Measurements from ENCODE around the gene NBEA. TPM values are rescaled to one million over a fixed set of nuclear protein-coding genes. Genes with fewer than 3 reads are reported as not detected.
A peak's percentile ranks its signal among the peaks of the same experiment; 100 is the strongest.

The NBEA gene
- total and polyA plus RNA-seq, 3 experiments from 2014 or later, result 0.14 to 0.24 (median 0.20) TPM

GRCh38 chr13:35252536-35253205 is 310.6 kb downstream of the NBEA start:
- peaks cover 2 to 11% (median 5%) of the 10 kb centered on the region in 5 donors for H3K9me3 Mint-ChIP-seq
- DNase-seq, result no peak
- Histone ChIP-seq H3K4me3 (ENCODE audit: low read length) (no peak overlapping the region), H3K9me3 (ENCODE audit: low read length) (no peaks in the 10 kb centered on the region), H3K27ac (ENCODE audit: low read depth, low read length) (no peak overlapping the region), H3K27me3 (ENCODE audit: insufficient read depth, low read length, poor library complexity, severe bottlenecking) (no peaks in the 10 kb centered on the region), H3K36me3 (ENCODE audit: insufficient read depth, low read length) (no peaks in the 10 kb centered on the region), H3K4me1 (ENCODE audit: insufficient read depth, low read length) (no peaks in the 10 kb centered on the region)
- no peaks in the 10 kb centered on the region for H3K27me3 Mint-ChIP-seq
- POLR2A ChIA-PET, result no interaction called here
- peaks cover 0 to 22% (median 2%) of the 10 kb centered on the region in 3 donors for H3K36me3 Mint-ChIP-seq
- CTCF ChIA-PET, result no interaction called here
- no peak overlapping the region for H3K4me3 Mint-ChIP-seq
- H3K4me1 Mint-ChIP-seq, result peaks cover 0 to 2% (median 0%) of the 10 kb centered on the region in 3 donors
- H3K27ac Mint-ChIP-seq, result peak overlapping the region in 1 of 8 donors; percentile 47

DNA sequence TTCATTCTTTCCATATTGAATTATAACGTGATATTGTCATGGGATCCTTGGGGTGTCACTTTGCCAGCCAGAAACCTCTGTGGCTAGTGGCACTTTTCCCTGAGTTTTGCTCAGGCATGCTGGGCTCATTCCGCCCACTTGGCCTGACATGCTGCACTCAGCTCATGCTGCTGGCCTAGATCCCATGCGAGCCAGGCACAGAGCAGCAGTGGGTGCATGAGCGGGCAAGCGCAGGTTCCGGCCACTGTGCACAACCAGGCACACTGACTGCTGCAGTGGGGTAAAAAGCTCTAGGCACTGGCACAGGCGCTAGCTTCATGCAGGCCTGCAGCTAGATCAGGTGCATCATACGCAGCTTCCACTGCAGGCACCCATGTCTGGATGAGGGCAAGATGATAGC is 313.2 kb downstream of the NBEA start:
- no peak overlapping the region for H3K27ac Mint-ChIP-seq
- Histone ChIP-seq H3K9me3 (ENCODE audit: low read length) (no peaks in the 10 kb centered on the region), H3K4me3 (ENCODE audit: low read length) (no peak overlapping the region), H3K4me1 (ENCODE audit: insufficient read depth, low read length) (no peaks in the 10 kb centered on the region), H3K36me3 (ENCODE audit: insufficient read depth, low read length) (no peaks in the 10 kb centered on the region), H3K27me3 (ENCODE audit: insufficient read depth, low read length, poor library complexity, severe bottlenecking) (no peaks in the 10 kb centered on the region), H3K27ac (ENCODE audit: low read depth, low read length) (no peak overlapping the region)
- no peak for DNase-seq
- no peak overlapping the region for H3K4me3 Mint-ChIP-seq
- ChIA-PET CTCF (no interaction called here), POLR2A (no interaction called here)
- peaks cover 0 to 6% (median 2%) of the 10 kb centered on the region in 3 donors for H3K36me3 Mint-ChIP-seq
- no peaks in the 10 kb centered on the region for H3K27me3 Mint-ChIP-seq
- H3K9me3 Mint-ChIP-seq, result peaks cover 0 to 5% (median 3%) of the 10 kb centered on the region in 5 donors
- H3K4me1 Mint-ChIP-seq, result peaks cover 0 to 2% (median 0%) of the 10 kb centered on the region in 3 donors

- ChIA-PET CTCF (no interaction called here), POLR2A (no interaction called here)
- Mint-ChIP-seq H3K4me1 (peaks cover 0 to 2% (median 0%) of the 10 kb centered on the region in 3 donors), H3K9me3 (peaks cover 0 to 9% (median 4%) of the 10 kb centered on the region in 5 donors), H3K36me3 (peaks cover 0 to 4% (median 2%) of the 10 kb centered on the region in 3 donors), H3K4me3 (no peak overlapping the region), H3K27me3 (no peaks in the 10 kb centered on the region), H3K27ac (no peak overlapping the region)
- Histone ChIP-seq H3K27me3 (ENCODE audit: insufficient read depth, low read length, poor library complexity, severe bottlenecking) (no peaks in the 10 kb centered on the region), H3K27ac (ENCODE audit: low read depth, low read length) (no peak overlapping the region), H3K9me3 (ENCODE audit: low read length) (no peaks in the 10 kb centered on the region), H3K4me3 (ENCODE audit: low read length) (no peak overlapping the region), H3K36me3 (ENCODE audit: insufficient read depth, low read length) (no peaks in the 10 kb centered on the region), H3K4me1 (ENCODE audit: insufficient read depth, low read length) (no peaks in the 10 kb centered on the region)
- DNase-seq, result peak in 1 of 5 donors; percentile 39
Measured at GRCh38 chr13:35256459-35257148, 314.5 kb downstream of the NBEA start.

DNA sequence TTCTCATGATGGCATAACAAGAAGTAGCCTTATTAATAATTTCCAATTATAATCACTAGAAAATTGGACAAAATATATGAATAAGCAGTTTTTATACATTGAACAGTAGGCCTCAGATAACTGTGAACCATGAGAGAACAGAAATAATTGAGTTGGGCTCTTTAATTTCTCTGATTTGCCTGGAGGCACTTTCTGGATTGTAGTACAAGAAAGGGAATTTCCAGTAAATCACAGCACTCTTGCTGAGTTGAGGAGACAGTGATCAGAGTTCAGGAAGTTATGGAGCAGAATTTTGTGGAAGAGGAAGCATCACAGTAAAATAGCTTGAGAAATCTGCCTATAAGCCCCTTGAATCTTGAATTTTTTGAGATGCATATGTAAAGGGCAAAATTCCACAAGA is 318.2 kb downstream of the NBEA start:
- Histone ChIP-seq H3K27ac (ENCODE audit: low read depth, low read length) (no peak overlapping the region), H3K9me3 (ENCODE audit: low read length) (no peaks in the 10 kb centered on the region), H3K36me3 (ENCODE audit: insufficient read depth, low read length) (no peaks in the 10 kb centered on the region), H3K27me3 (ENCODE audit: insufficient read depth, low read length, poor library complexity, severe bottlenecking) (no peaks in the 10 kb centered on the region), H3K4me3 (ENCODE audit: low read length) (no peak overlapping the region), H3K4me1 (ENCODE audit: insufficient read depth, low read length) (no peaks in the 10 kb centered on the region)
- Mint-ChIP-seq H3K4me3 (no peak overlapping the region), H3K4me1 (no peaks in the 10 kb centered on the region), H3K9me3 (peaks cover 1 to 25% (median 7%) of the 10 kb centered on the region in 5 donors), H3K36me3 (peaks cover 0 to 6% (median 0%) of the 10 kb centered on the region in 3 donors), H3K27ac (no peak overlapping the region), H3K27me3 (no peaks in the 10 kb centered on the region)
- POLR2A ChIA-PET, result no interaction called here
- CTCF ChIA-PET, result no interaction called here
- DNase-seq, result no peak

DNA sequence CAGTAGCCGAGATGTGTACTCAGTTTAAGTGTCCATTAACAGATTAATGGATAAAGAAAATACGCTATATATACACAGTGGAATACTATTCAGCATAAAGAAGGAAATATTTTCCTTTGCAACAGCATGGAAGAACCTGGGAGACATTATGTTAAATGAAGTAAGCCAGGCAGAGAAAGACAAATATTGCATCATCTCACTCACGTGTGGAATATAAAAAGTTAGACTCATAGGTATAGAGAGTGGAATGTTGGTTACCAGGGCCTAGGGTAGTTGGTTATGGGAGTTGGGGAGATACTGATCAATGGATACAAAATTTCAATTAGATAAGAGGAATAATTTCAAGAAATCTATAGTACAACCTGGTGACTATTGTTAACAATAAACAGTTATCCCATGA is 324.3 kb downstream of the NBEA start:
- Mint-ChIP-seq H3K4me1 (no peaks in the 10 kb centered on the region), H3K4me3 (no peak overlapping the region), H3K9me3 (peaks cover 3 to 52% (median 25%) of the 10 kb centered on the region in 5 donors), H3K27ac (no peak overlapping the region), H3K27me3 (peaks cover 0 to 1% of the 10 kb centered on the region in 2 donors), H3K36me3 (peaks cover 0 to 11% (median 0%) of the 10 kb centered on the region in 3 donors)
- ChIA-PET CTCF (no interaction called here), POLR2A (no interaction called here)
- DNase-seq, result no peak
- Histone ChIP-seq H3K27me3 (ENCODE audit: insufficient read depth, low read length, poor library complexity, severe bottlenecking) (no peaks in the 10 kb centered on the region), H3K27ac (ENCODE audit: low read depth, low read length) (no peak overlapping the region), H3K9me3 (ENCODE audit: low read length) (no peaks in the 10 kb centered on the region), H3K4me3 (ENCODE audit: low read length) (no peak overlapping the region), H3K36me3 (ENCODE audit: insufficient read depth, low read length) (no peaks in the 10 kb centered on the region), H3K4me1 (ENCODE audit: insufficient read depth, low read length) (no peaks in the 10 kb centered on the region)

- H3K4me3 ChIP-seq (ENCODE audit: low read length), result no peak overlapping the region
- H3K4me1 ChIP-seq (ENCODE audit: insufficient read depth, low read length), result no peaks in the 10 kb centered on the region
- H3K9me3 Mint-ChIP-seq, result peaks cover 0 to 15% (median 13%) of the 10 kb centered on the region in 5 donors
- H3K9me3 ChIP-seq (ENCODE audit: low read length), result no peaks in the 10 kb centered on the region
- no peaks in the 10 kb centered on the region for H3K36me3 ChIP-seq (ENCODE audit: insufficient read depth, low read length)
- POLR2A ChIA-PET, result no interaction called here
- CTCF ChIA-PET, result no interaction called here
- no peak overlapping the region for H3K27ac ChIP-seq (ENCODE audit: low read depth, low read length)
- H3K27me3 ChIP-seq (ENCODE audit: insufficient read depth, low read length, poor library complexity, severe bottlenecking), result no peaks in the 10 kb centered on the region
- H3K36me3 Mint-ChIP-seq, result no peaks in the 10 kb centered on the region
- H3K4me3 Mint-ChIP-seq, result no peak overlapping the region
- no peaks in the 10 kb centered on the region for H3K4me1 Mint-ChIP-seq
- DNase-seq, result no peak
- H3K27me3 Mint-ChIP-seq, result no peaks in the 10 kb centered on the region
- no peak overlapping the region for H3K27ac Mint-ChIP-seq
Measured at GRCh38 chr13:35278917-35279316, 336.8 kb downstream of the NBEA start.

DNA sequence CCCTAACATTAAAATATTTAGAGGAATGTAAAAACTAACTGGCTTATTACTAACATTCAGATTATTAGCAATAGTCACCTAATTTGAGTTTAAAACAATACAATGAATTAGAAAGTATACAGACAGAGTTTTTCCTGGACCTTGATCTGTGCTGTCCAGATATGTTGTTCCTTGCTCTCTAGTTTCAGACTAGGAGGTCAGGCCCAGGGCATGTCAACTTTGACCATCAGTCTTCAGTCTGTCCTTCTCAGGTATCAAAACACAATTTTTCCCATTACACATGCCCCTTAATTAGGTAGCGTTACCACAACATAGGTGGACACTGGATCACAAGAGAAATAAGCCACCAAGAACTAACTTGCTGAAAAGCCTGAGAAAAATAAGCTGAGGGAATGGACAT is 337.4 kb downstream of the NBEA start:
- ChIA-PET CTCF (no interaction called here), POLR2A (no interaction called here)
- H3K4me1 Mint-ChIP-seq, result no peaks in the 10 kb centered on the region
- H3K4me3 Mint-ChIP-seq, result no peak overlapping the region
- no peak for DNase-seq
- H3K27me3 Mint-ChIP-seq, result no peaks in the 10 kb centered on the region
- H3K27me3 ChIP-seq (ENCODE audit: insufficient read depth, low read length, poor library complexity, severe bottlenecking), result no peaks in the 10 kb centered on the region
- H3K4me1 ChIP-seq (ENCODE audit: insufficient read depth, low read length), result no peaks in the 10 kb centered on the region
- H3K36me3 Mint-ChIP-seq, result no peaks in the 10 kb centered on the region
- no peak overlapping the region for H3K27ac ChIP-seq (ENCODE audit: low read depth, low read length)
- no peak overlapping the region for H3K27ac Mint-ChIP-seq
- no peaks in the 10 kb centered on the region for H3K36me3 ChIP-seq (ENCODE audit: insufficient read depth, low read length)
- H3K9me3 Mint-ChIP-seq, result peaks cover 0 to 15% (median 8%) of the 10 kb centered on the region in 5 donors
- H3K4me3 ChIP-seq (ENCODE audit: low read length), result no peak overlapping the region
- H3K9me3 ChIP-seq (ENCODE audit: low read length), result no peaks in the 10 kb centered on the region

GRCh38 chr13:35283856-35284255 is 341.8 kb downstream of the NBEA start:
- H3K4me3 ChIP-seq (ENCODE audit: low read length), result no peak overlapping the region
- H3K9me3 ChIP-seq (ENCODE audit: low read length), result no peaks in the 10 kb centered on the region
- H3K4me1 ChIP-seq (ENCODE audit: insufficient read depth, low read length), result no peaks in the 10 kb centered on the region
- ChIA-PET POLR2A (no interaction called here), CTCF (no interaction called here)
- no peak overlapping the region for H3K27ac Mint-ChIP-seq
- H3K9me3 Mint-ChIP-seq, result peaks cover 0 to 10% (median 3%) of the 10 kb centered on the region in 5 donors
- H3K4me1 Mint-ChIP-seq, result no peaks in the 10 kb centered on the region
- no peaks in the 10 kb centered on the region for H3K27me3 Mint-ChIP-seq
- H3K27me3 ChIP-seq (ENCODE audit: insufficient read depth, low read length, poor library complexity, severe bottlenecking), result no peaks in the 10 kb centered on the region
- H3K4me3 Mint-ChIP-seq, result no peak overlapping the region
- DNase-seq, result no peak
- no peaks in the 10 kb centered on the region for H3K36me3 Mint-ChIP-seq
- no peaks in the 10 kb centered on the region for H3K36me3 ChIP-seq (ENCODE audit: insufficient read depth, low read length)
- no peak overlapping the region for H3K27ac ChIP-seq (ENCODE audit: low read depth, low read length)

Data from CD8-positive, alpha-beta memory T cell (primary cell).